ENCODE measurements around the gene ATP6V1C2. TPM values are rescaled to one million over a fixed set of nuclear protein-coding genes. Genes with fewer than 3 reads are reported as not detected.

The ATP6V1C2 gene
- total and polyA plus RNA-seq, 11 donors, result 0.32 to 2.1 (median 0.48) TPM; not detected in 1

GRCh38 chr2:10784719-10785118 is 63.3 kb downstream of the ATP6V1C2 start:
- intact Hi-C loops (cut with DNase I), result no loop called here

GRCh38 chr2:10785260-10785659 is 63.8 kb downstream of the ATP6V1C2 start:
- TF ChIP-seq POLR2A (IDR thresholded peaks at IDR 0.05), result no peak
- TF ChIP-seq CTCF (IDR thresholded peaks at IDR 0.05), result no peak
- Histone ChIP-seq H3K27ac (peak overlapping the region in 11 of 12 donors; percentile 14 to 77 (median 51)), H3K36me3 (peaks cover 2 to 100% (median 96%) of the 10 kb centered on the region in 9 donors), H3K27me3 (no peaks in the 10 kb centered on the region), H3K4me1 (peaks cover 0 to 5% (median 0%) of the 10 kb centered on the region in 12 donors), H3K4me3 (no peak overlapping the region), H3K9me3 (no peaks in the 10 kb centered on the region)
- 57 to 73% (median 64%) methylated on average over 5 of the region's 5 CpGs for WGBS, 4 donors
- ATAC-seq (peak; percentile 87 to 93 (median 92)), DNase-seq (peak; percentile 44 to 72 (median 60))
- intact Hi-C loops (cut with DNase I), result no loop called here

More at GRCh38 chr2:10784719-10785118, 63.3 kb downstream of the ATP6V1C2 start:
- TF ChIP-seq POLR2A (IDR thresholded peaks at IDR 0.05) (no peak), CTCF (IDR thresholded peaks at IDR 0.05) (no peak)
- Histone ChIP-seq H3K27me3 (no peaks in the 10 kb centered on the region), H3K4me1 (peaks cover 0 to 5% (median 0%) of the 10 kb centered on the region in 12 donors), H3K4me3 (no peak overlapping the region), H3K36me3 (peaks cover 2 to 100% (median 96%) of the 10 kb centered on the region in 9 donors), H3K27ac (peak overlapping the region in 9 of 12 donors; percentile 14 to 65 (median 35)), H3K9me3 (no peaks in the 10 kb centered on the region)
- ATAC-seq (peak in 1 of 4 donors; percentile 9), DNase-seq (no peak)
- WGBS, 4 donors, result 74 to 85% (median 80%) methylated on average over 9 of the region's 9 CpGs

GRCh38 chr2:10786240-10786982 is 65.0 kb downstream of the ATP6V1C2 start:
- peaks cover 0 to 5% (median 0%) of the 10 kb centered on the region in 12 donors for H3K4me1 ChIP-seq
- H3K9me3 ChIP-seq, result no peaks in the 10 kb centered on the region
- DNase-seq (no peak), ATAC-seq (no peak)
- no peaks in the 10 kb centered on the region for H3K27me3 ChIP-seq
- peak overlapping the region in 2 of 12 donors; percentile 40 to 65 for H3K27ac ChIP-seq
- H3K36me3 ChIP-seq, result peaks cover 0 to 100% (median 98%) of the 10 kb centered on the region in 9 donors
- TF ChIP-seq CTCF (IDR thresholded peaks at IDR 0.05) (no peak), POLR2A (IDR thresholded peaks at IDR 0.05) (no peak)
- whole genome bisulfite sequencing, 4 donors, result 88 to 95% (median 91%) methylated on average over 12 of the region's 12 CpGs
- no peak overlapping the region for H3K4me3 ChIP-seq
- intact Hi-C loops (cut with DNase I), result no loop called here

GRCh38 chr2:10787176-10787968 is 65.9 kb downstream of the ATP6V1C2 start:
- ATAC-seq (no peak), DNase-seq (peak in 1 of 5 donors; percentile 47)
- Histone ChIP-seq H3K9me3 (no peaks in the 10 kb centered on the region), H3K4me1 (peaks cover 0 to 5% (median 0%) of the 10 kb centered on the region in 12 donors), H3K36me3 (peaks cover 0 to 100% (median 98%) of the 10 kb centered on the region in 9 donors), H3K27ac (no peak overlapping the region), H3K4me3 (no peak overlapping the region), H3K27me3 (no peaks in the 10 kb centered on the region)
- intact Hi-C loops (cut with DNase I), result no loop called here
- 89 to 91% (median 90%) methylated on average over 20 of the region's 20 CpGs for WGBS, 4 donors
- TF ChIP-seq CTCF (IDR thresholded peaks at IDR 0.05) (peak in 2 of 12 donors; percentile 11 to 15), POLR2A (IDR thresholded peaks at IDR 0.05) (no peak)

All from heart left ventricle (tissue), 16 donors.